ENCODE data around the gene TMEM129. TPM values are rescaled to one million over a fixed set of nuclear protein-coding genes. Genes with fewer than 3 reads are reported as not detected.
"Not testable (repeated sequence)": the region's sequence is repeated elsewhere in the genome, so short reads cannot be mapped to it uniquely, and the experiment has no call there.

The TMEM129 gene
- total RNA-seq, 2 experiments from 2014 or later, result 39.2 to 44.0 TPM

DNA sequence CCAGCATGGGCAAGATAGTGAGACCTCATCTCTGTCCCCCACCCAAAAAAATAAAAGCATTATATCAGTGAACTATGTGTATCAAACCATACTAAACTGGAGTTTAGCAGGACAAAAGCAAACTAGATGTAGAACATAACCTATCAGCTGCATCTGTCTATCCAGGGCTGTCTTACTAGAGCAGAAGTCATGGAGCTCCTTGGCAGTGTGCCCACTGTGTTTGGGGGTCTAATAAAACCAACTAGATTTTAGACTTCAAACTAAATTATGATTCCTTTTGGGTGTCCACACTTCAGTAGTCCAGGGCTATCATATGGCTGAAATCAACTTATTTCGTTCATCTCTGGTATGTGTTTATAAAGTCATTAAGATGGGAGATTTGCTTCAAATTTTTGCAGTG, 17.3 kb downstream of the TMEM129 start:
- H2AFZ ChIP-seq (ENCODE audit: low read length), result no peak overlapping the region
- no peaks in the 10 kb centered on the region for H3K9me2 ChIP-seq (ENCODE audit: insufficient read depth, low read length)
- peaks cover 50% of the 10 kb centered on the region for H4K20me1 ChIP-seq (ENCODE audit: insufficient read depth, low read length)
- H3K79me2 ChIP-seq (ENCODE audit: insufficient read depth, low read depth, low read length), result peaks cover 97% of the 10 kb centered on the region
- POLR2A ChIA-PET, result no interaction called here
- TF ChIP-seq EZH2phosphoT487 (IDR thresholded peaks at IDR 0.05; ENCODE audit: borderline replicate concordance, low read depth, low read length), result no peak
- TF ChIP-seq, protein P1, sequence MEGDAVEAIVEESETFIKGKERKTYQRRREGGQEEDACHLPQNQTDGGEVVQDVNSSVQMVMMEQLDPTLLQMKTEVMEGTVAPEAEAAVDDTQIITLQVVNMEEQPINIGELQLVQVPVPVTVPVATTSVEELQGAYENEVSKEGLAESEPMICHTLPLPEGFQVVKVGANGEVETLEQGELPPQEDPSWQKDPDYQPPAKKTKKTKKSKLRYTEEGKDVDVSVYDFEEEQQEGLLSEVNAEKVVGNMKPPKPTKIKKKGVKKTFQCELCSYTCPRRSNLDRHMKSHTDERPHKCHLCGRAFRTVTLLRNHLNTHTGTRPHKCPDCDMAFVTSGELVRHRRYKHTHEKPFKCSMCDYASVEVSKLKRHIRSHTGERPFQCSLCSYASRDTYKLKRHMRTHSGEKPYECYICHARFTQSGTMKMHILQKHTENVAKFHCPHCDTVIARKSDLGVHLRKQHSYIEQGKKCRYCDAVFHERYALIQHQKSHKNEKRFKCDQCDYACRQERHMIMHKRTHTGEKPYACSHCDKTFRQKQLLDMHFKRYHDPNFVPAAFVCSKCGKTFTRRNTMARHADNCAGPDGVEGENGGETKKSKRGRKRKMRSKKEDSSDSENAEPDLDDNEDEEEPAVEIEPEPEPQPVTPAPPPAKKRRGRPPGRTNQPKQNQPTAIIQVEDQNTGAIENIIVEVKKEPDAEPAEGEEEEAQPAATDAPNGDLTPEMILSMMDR (conservative IDR thresholded peaks at IDR 0.05; ENCODE audit: low read length), result no peak
- intact Hi-C loops (cut with micrococcal nuclease; ENCODE audit: unreplicated experiment), result no loop called here
- no peak overlapping the region for H3K4me3 ChIP-seq (ENCODE audit: low read depth, low read length, poor library complexity, severe bottlenecking)
- peaks cover 95% of the 10 kb centered on the region for H3K36me3 ChIP-seq (ENCODE audit: insufficient read depth, low read length)
- no peak overlapping the region for H3K4me2 ChIP-seq (ENCODE audit: low read length)
- no peak for DNase-seq (ENCODE audit: low spot score)
- no peaks in the 10 kb centered on the region for H3K9me3 ChIP-seq (ENCODE audit: low read length)
- no peak overlapping the region for H3K27ac ChIP-seq (ENCODE audit: low read depth, low read length, poor library complexity, severe bottlenecking)
- BruUV-seq (replicated peaks), result no TSS peak
- peaks cover 9% of the 10 kb centered on the region for H3K4me1 ChIP-seq (ENCODE audit: insufficient read depth, low read length, poor library complexity, severe bottlenecking)
- CTCF ChIA-PET (ENCODE audit: unreplicated experiment), result no interaction called here

DNA sequence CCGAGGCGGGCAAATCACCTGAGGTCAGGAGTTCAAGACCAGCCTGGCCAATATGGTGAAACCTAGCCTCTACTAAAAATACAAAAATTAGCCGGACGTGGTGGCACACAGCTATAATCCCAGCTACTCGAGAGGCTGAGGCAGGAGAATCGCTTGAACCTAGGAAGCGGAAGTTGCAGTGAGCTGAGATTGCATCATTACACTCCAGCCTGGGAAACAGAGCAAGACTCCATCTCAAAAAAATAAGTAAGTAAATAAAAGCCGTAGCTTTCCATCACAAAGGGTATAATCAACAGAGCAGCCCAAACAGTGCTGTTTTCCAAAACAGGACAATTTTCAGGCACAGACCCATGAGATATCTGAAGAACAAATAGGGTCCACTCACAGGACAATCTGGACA, 19.5 kb downstream of the TMEM129 start:
- H3K9me2 ChIP-seq (ENCODE audit: insufficient read depth, low read length); DNase-seq (ENCODE audit: low spot score); H3K4me2 ChIP-seq (ENCODE audit: low read length); intact Hi-C loops (cut with micrococcal nuclease; ENCODE audit: unreplicated experiment); H3K27ac ChIP-seq (ENCODE audit: low read depth, low read length, poor library complexity, severe bottlenecking); H3K4me1 ChIP-seq (ENCODE audit: insufficient read depth, low read length, poor library complexity, severe bottlenecking); H3K4me3 ChIP-seq (ENCODE audit: low read depth, low read length, poor library complexity, severe bottlenecking); BruUV-seq (replicated peaks); H3K9me3 ChIP-seq (ENCODE audit: low read length); H2AFZ ChIP-seq (ENCODE audit: low read length); CTCF ChIA-PET (ENCODE audit: unreplicated experiment): not testable (repeated sequence)
- H3K36me3 ChIP-seq (ENCODE audit: insufficient read depth, low read length), result peaks cover 97% of the 10 kb centered on the region
- H4K20me1 ChIP-seq (ENCODE audit: insufficient read depth, low read length), result peaks cover 41% of the 10 kb centered on the region
- POLR2A ChIA-PET, result interaction anchor here (1.9 kb wide), 1 partner anchor 9 kb away, joined by 6 read pairs; no protein-coding TSS in a partner anchor
- peaks cover 77% of the 10 kb centered on the region for H3K79me2 ChIP-seq (ENCODE audit: insufficient read depth, low read depth, low read length)

DNA sequence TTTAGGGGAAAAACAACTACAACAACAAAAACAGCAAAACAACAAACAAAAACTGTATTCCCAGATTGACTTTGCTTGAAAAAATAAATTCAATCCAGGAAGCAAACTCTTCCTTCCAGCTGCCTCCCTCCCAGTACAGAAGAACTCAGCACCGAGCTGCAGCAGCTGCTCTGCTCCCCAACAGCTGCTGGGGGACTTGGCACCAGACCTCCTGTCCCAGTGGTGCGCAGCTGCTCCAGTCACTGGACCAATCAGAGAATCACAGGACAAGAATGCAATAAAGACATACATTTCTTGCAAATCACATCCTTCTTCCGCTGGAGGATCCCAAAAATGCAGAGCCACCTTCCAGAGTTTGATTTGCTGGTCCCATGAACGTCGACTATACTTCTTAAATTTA, 25.2 kb downstream of the TMEM129 start:
- intact Hi-C loops (cut with micrococcal nuclease; ENCODE audit: unreplicated experiment), result no loop called here
- Histone ChIP-seq H3K4me2 (ENCODE audit: low read length) (no peak overlapping the region), H3K4me3 (ENCODE audit: low read depth, low read length, poor library complexity, severe bottlenecking) (no peak overlapping the region), H3K9me3 (ENCODE audit: low read length) (no peaks in the 10 kb centered on the region), H4K20me1 (ENCODE audit: insufficient read depth, low read length) (peaks cover 15% of the 10 kb centered on the region), H3K36me3 (ENCODE audit: insufficient read depth, low read length) (peaks cover 97% of the 10 kb centered on the region), H3K79me2 (ENCODE audit: insufficient read depth, low read depth, low read length) (peaks cover 34% of the 10 kb centered on the region), H3K4me1 (ENCODE audit: insufficient read depth, low read length, poor library complexity, severe bottlenecking) (no peaks in the 10 kb centered on the region), H2AFZ (ENCODE audit: low read length) (no peak overlapping the region), H3K9me2 (ENCODE audit: insufficient read depth, low read length) (no peaks in the 10 kb centered on the region), H3K27ac (ENCODE audit: low read depth, low read length, poor library complexity, severe bottlenecking) (no peak overlapping the region)
- POLR2A ChIA-PET, result no interaction called here
- no TSS peak for BruUV-seq (replicated peaks)
- TF ChIP-seq, protein P1 (conservative IDR thresholded peaks at IDR 0.05; ENCODE audit: low read length), result no peak
- TF ChIP-seq EZH2phosphoT487 (IDR thresholded peaks at IDR 0.05; ENCODE audit: borderline replicate concordance, low read depth, low read length), result no peak
- DNase-seq (ENCODE audit: low spot score), result no peak
- CTCF ChIA-PET (ENCODE audit: unreplicated experiment), result no interaction called here

Data from OCI-LY7 (cell line).